GM23338 (cell line): ENCODE results near the gene SLC27A4.

ENCODE experiments used
- CREB1 ChIP-seq: fragments of 250-450 bp; sonication (Bioruptor Pico); IDR thresholded peaks from 2 replicates; pipeline ENCODE4 v1.5.0; 2020; ENCODE audit warnings: low read depth, mild to moderate bottlenecking, moderate library complexity
- EZH2 ChIP-seq: fragments of 200-600 bp; sonication (generic); IDR thresholded peaks from one replicate; pipeline ENCODE4 v1.8.0; 2017; ENCODE audit warnings: antibody characterized with exemption, mild to moderate bottlenecking, low read depth; ENCODE audit not compliant: unreplicated experiment
- EZH2phosphoT487 ChIP-seq: fragments of 200-600 bp; sonication (generic); IDR thresholded peaks from one replicate; pipeline ENCODE4 v1.8.1; 2018; ENCODE audit warnings: antibody characterized with exemption; ENCODE audit not compliant: unreplicated experiment
- JUNB ChIP-seq: IDR thresholded peaks from one replicate; pipeline ENCODE4 v1.6.1; 2016; ENCODE audit warnings: antibody characterized with exemption; ENCODE audit not compliant: unreplicated experiment
- NANOG ChIP-seq: IDR thresholded peaks from 2 replicates; pipeline ENCODE4 v1.6.1; 2016; ENCODE audit warnings: antibody characterized with exemption, borderline replicate concordance
- POLR2AphosphoS5 ChIP-seq: IDR thresholded peaks from 2 replicates; pipeline ENCODE4 v1.6.1; 2016; ENCODE audit warnings: antibody characterized with exemption, low read depth
- STAT1 ChIP-seq: IDR thresholded peaks from one replicate; pipeline ENCODE4 v1.6.1; 2016; ENCODE audit warnings: antibody characterized with exemption; ENCODE audit not compliant: unreplicated experiment
- ZNF114 ChIP-seq: fragments of 250-450 bp; sonication (Bioruptor Pico); IDR thresholded peaks from 2 replicates; pipeline ENCODE4 v1.5.0; 2020; ENCODE audit warnings: mild to moderate bottlenecking, moderate library complexity
- TF ChIP-seq, protein P1 (sequence below): IDR thresholded peaks from one replicate; pipeline ENCODE4 v1.6.1; 2018; ENCODE audit warnings: antibody characterized with exemption; ENCODE audit not compliant: unreplicated experiment
- TF ChIP-seq, protein P2 (sequence below), 2 experiments: fragments of 200-600 bp in 1 of 2; sonication (generic) in 1 of 2; conservative IDR thresholded peaks; 2 replicates each; pipeline versions ENCODE4 v1.5.1 to v1.6.1; 2016 to 2017; ENCODE audit warnings: antibody characterized with exemption in 2 of 2, low read depth in 2 of 2, mild to moderate bottlenecking in 2 of 2, moderate library complexity in 1 of 2
- TF ChIP-seq, protein P3 (sequence below): IDR thresholded peaks from 2 replicates; pipeline ENCODE4 v1.6.1; 2016; ENCODE audit warnings: antibody characterized with exemption

DNA sequence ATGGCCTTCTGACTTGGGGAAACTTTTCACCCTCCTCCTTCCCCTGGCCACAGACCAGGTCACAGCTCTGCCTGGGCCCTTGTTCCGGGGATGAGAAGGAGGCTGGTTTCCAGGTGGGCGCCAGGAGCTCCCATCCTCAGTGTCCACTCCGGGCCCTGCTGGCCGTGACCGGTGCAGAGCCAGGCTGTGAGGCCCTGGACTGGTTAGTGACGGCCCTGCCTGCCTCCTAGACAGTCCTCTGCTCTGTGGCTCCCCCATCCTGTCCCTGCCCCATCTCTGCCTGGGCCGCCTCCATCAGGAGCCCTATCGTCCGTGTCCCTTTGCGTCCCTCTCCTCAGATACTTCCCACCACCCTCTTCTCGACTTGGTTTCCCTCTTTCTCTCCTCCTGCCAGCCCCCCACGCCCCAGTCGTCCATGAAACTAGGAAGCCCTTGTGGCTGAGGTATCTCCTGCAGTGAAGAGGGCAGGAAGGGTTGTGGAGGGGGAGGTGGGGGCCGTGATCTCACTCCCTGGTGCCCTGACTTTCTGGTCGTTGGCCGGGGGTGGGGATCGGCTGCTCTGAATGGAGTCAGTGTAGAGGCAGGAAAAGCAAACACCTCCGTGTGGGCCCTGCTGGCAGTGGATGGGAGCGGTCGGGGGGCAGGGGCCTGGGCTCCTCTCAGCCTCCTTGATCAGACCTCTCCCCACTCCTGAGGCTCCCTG, 64.9 kb downstream of the SLC27A4 start:
- TF ChIP-seq EZH2phosphoT487 = no peak
- TF ChIP-seq EZH2 = no peak
- TF ChIP-seq, protein P1, sequence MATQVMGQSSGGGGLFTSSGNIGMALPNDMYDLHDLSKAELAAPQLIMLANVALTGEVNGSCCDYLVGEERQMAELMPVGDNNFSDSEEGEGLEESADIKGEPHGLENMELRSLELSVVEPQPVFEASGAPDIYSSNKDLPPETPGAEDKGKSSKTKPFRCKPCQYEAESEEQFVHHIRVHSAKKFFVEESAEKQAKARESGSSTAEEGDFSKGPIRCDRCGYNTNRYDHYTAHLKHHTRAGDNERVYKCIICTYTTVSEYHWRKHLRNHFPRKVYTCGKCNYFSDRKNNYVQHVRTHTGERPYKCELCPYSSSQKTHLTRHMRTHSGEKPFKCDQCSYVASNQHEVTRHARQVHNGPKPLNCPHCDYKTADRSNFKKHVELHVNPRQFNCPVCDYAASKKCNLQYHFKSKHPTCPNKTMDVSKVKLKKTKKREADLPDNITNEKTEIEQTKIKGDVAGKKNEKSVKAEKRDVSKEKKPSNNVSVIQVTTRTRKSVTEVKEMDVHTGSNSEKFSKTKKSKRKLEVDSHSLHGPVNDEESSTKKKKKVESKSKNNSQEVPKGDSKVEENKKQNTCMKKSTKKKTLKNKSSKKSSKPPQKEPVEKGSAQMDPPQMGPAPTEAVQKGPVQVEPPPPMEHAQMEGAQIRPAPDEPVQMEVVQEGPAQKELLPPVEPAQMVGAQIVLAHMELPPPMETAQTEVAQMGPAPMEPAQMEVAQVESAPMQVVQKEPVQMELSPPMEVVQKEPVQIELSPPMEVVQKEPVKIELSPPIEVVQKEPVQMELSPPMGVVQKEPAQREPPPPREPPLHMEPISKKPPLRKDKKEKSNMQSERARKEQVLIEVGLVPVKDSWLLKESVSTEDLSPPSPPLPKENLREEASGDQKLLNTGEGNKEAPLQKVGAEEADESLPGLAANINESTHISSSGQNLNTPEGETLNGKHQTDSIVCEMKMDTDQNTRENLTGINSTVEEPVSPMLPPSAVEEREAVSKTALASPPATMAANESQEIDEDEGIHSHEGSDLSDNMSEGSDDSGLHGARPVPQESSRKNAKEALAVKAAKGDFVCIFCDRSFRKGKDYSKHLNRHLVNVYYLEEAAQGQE = no peak
- TF ChIP-seq, protein P2, sequence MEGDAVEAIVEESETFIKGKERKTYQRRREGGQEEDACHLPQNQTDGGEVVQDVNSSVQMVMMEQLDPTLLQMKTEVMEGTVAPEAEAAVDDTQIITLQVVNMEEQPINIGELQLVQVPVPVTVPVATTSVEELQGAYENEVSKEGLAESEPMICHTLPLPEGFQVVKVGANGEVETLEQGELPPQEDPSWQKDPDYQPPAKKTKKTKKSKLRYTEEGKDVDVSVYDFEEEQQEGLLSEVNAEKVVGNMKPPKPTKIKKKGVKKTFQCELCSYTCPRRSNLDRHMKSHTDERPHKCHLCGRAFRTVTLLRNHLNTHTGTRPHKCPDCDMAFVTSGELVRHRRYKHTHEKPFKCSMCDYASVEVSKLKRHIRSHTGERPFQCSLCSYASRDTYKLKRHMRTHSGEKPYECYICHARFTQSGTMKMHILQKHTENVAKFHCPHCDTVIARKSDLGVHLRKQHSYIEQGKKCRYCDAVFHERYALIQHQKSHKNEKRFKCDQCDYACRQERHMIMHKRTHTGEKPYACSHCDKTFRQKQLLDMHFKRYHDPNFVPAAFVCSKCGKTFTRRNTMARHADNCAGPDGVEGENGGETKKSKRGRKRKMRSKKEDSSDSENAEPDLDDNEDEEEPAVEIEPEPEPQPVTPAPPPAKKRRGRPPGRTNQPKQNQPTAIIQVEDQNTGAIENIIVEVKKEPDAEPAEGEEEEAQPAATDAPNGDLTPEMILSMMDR (conservative IDR thresholded peaks at IDR 0.05; ENCODE audit: low read depth in 2 of 2) = 0 out of 4 replicates have a peak, but pooled peaks of 1 of the 2 experiments have one; percentile 7
- TF ChIP-seq POLR2AphosphoS5 = no peak
- TF ChIP-seq, protein P3, sequence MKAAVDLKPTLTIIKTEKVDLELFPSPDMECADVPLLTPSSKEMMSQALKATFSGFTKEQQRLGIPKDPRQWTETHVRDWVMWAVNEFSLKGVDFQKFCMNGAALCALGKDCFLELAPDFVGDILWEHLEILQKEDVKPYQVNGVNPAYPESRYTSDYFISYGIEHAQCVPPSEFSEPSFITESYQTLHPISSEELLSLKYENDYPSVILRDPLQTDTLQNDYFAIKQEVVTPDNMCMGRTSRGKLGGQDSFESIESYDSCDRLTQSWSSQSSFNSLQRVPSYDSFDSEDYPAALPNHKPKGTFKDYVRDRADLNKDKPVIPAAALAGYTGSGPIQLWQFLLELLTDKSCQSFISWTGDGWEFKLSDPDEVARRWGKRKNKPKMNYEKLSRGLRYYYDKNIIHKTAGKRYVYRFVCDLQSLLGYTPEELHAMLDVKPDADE = no peak
- no peak for TF ChIP-seq JUNB
- no peak for TF ChIP-seq NANOG
- TF ChIP-seq STAT1 = no peak
- no peak for TF ChIP-seq CREB1 (CRISPR knock-in tag)
- no peak for TF ChIP-seq ZNF114 (CRISPR knock-in tag)
